Fibroblast of lung (primary cell): ENCODE measurements around the gene KCNJ2. TPM values are rescaled to one million over a fixed set of nuclear protein-coding genes. Genes with fewer than 3 reads are reported as not detected.

Experiments
- DNase-seq, 2 donors: peaks; one replicate each; pipeline versions ENCODE4 v3.0.0 to v3.0.0-alpha.2; 2010; ENCODE audit warnings: low read depth in 2 of 2
- H2AFZ ChIP-seq: 2 replicates; pipeline ENCODE4 v1.5.1; 2012; ENCODE audit warnings: low read length, control low read depth, inconsistent platforms
- H3K27ac ChIP-seq: 2 replicates; pipeline ENCODE4 v1.5.1; 2011; ENCODE audit warnings: low read length, control low read depth; ENCODE audit not compliant: insufficient read depth
- H3K27me3 ChIP-seq: 2 replicates; pipeline ENCODE4 v1.5.1; 2011; ENCODE audit warnings: mild to moderate bottlenecking, low read length; ENCODE audit not compliant: control insufficient read depth, insufficient read depth
- H3K36me3 ChIP-seq: 2 replicates; pipeline ENCODE4 v1.5.1; 2011; ENCODE audit warnings: low read length; ENCODE audit not compliant: control insufficient read depth, insufficient read depth
- H3K4me1 ChIP-seq: 2 replicates; pipeline ENCODE4 v1.5.1; 2011; ENCODE audit warnings: low read length; ENCODE audit not compliant: control insufficient read depth, insufficient read depth; ENCODE audit errors: extremely low read depth
- H3K4me2 ChIP-seq: 2 replicates; pipeline ENCODE4 v1.5.1; 2011; ENCODE audit warnings: low read length, control low read depth; ENCODE audit not compliant: insufficient read depth; ENCODE audit errors: extremely low read depth
- H3K4me3 ChIP-seq, 4 experiments: fragments of 200-600 bp in 1 of 4; sonication (generic) in 1 of 4; replicated peaks in 1 of 4; 2 replicates each; pipeline ENCODE4 v1.5.1; 2011 to 2016; ENCODE audit warnings: low read length in 4 of 4, low read depth in 3 of 4, mild to moderate bottlenecking in 3 of 4, control low read depth in 2 of 4, inconsistent platforms in 1 of 4, mixed read lengths in 1 of 4; ENCODE audit not compliant: insufficient read depth in 1 of 4; ENCODE audit errors: control extremely low read depth in 1 of 4
- H3K79me2 ChIP-seq: 2 replicates; pipeline ENCODE4 v1.5.1; 2012; ENCODE audit warnings: mild to moderate bottlenecking, low read length, inconsistent platforms; ENCODE audit not compliant: control insufficient read depth, insufficient read depth
- H3K9ac ChIP-seq: 2 replicates; pipeline ENCODE4 v1.5.1; 2011; ENCODE audit warnings: mild to moderate bottlenecking, low read length, control low read depth; ENCODE audit not compliant: insufficient read depth
- H3K9me3 ChIP-seq: 2 replicates; pipeline ENCODE4 v1.5.1; 2012; ENCODE audit warnings: low read depth, low read length; ENCODE audit not compliant: control insufficient read depth, insufficient read depth
- H4K20me1 ChIP-seq: 2 replicates; pipeline ENCODE4 v1.5.1; 2011; ENCODE audit warnings: low read length; ENCODE audit not compliant: control insufficient read depth, insufficient read depth; ENCODE audit errors: extremely low read depth
- EZH2 ChIP-seq: IDR thresholded peaks from 2 replicates; pipeline ENCODE4 v1.5.1; 2012; ENCODE audit warnings: low read length, control low read depth, mild to moderate bottlenecking; ENCODE audit errors: missing control alignments
- polyA plus RNA-seq, 2 donors: library from polyadenylated mRNA; depleted of rRNA in 1 of 2; stranded (reverse) in 1 of 2; unstranded in 1 of 2; fragments of >200 nt; gene quantifications; 2 replicates each; pipeline ENCODE4 v1.2.1, GENCODE V29; 2011 to 2012; ENCODE audit warnings: missing spikeins in 1 of 2
- total RNA-seq: library from RNA; depleted of rRNA; stranded (reverse); fragments of >200 nt; gene quantifications from 2 replicates; pipeline ENCODE4 v1.2.1, GENCODE V29; 2014
- TF ChIP-seq, protein P1 (sequence below), 2 donors: IDR thresholded peaks in 1 of 2; conservative IDR thresholded peaks in 1 of 2; 1 replicate in 1 of 2; 2 replicates in 1 of 2; pipeline ENCODE4 v1.5.1; 2011 to 2012; ENCODE audit warnings: low read length in 2 of 2, control low read depth in 1 of 2, inconsistent platforms in 1 of 2, low read depth in 1 of 2, mild to moderate bottlenecking in 1 of 2

Gene KCNJ2
- total and polyA plus RNA-seq, 2 donors (not counting 1 experiment from before 2014, with no cell fraction given) = 6.6 to 48.1 TPM

DNA sequence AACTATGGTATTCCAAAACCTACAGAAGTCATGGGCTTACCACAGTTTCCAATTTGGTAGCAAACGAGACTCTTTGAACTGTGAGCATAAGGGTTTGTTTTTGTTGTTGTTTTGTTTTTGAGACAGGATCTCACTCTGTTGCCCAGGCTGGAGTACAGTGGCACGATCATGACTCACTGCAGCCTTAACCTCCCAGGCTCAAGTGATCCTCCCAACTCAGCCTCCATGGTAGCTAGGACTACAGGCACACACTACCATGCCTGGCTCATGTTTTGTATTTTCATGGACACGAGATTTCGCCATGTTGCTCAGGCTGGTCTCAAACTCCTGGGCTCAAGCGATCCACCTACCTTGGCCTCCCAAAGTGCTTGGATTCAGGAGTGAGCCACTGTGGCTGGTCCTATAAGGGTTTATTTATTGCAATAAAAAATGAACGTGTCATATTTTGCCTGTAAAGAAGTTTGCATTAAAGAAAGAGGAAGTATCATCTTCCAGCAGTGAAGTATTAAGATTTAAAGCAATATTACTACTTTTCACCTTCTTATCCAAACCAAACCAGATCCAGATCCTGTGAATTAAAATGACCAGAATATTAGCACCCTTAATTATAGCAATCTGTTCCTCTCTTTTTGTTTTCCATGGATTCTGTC lies 37.2 kb downstream of the KCNJ2 start:
- Histone ChIP-seq H3K36me3 (no peaks in the 10 kb centered on the region), H4K20me1 (no peaks in the 10 kb centered on the region), H3K4me1 (no peaks in the 10 kb centered on the region), H3K4me2 (no peak overlapping the region), H3K27me3 (no peaks in the 10 kb centered on the region), H3K4me3 (no peak overlapping the region), H3K9ac (no peak overlapping the region), H3K79me2 (no peaks in the 10 kb centered on the region), H3K27ac (no peak overlapping the region), H3K9me3 (no peaks in the 10 kb centered on the region), H2AFZ (no peak overlapping the region)
- DNase-seq = no peak
- TF ChIP-seq, protein P1, sequence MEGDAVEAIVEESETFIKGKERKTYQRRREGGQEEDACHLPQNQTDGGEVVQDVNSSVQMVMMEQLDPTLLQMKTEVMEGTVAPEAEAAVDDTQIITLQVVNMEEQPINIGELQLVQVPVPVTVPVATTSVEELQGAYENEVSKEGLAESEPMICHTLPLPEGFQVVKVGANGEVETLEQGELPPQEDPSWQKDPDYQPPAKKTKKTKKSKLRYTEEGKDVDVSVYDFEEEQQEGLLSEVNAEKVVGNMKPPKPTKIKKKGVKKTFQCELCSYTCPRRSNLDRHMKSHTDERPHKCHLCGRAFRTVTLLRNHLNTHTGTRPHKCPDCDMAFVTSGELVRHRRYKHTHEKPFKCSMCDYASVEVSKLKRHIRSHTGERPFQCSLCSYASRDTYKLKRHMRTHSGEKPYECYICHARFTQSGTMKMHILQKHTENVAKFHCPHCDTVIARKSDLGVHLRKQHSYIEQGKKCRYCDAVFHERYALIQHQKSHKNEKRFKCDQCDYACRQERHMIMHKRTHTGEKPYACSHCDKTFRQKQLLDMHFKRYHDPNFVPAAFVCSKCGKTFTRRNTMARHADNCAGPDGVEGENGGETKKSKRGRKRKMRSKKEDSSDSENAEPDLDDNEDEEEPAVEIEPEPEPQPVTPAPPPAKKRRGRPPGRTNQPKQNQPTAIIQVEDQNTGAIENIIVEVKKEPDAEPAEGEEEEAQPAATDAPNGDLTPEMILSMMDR (conservative IDR thresholded peaks at IDR 0.05 in 1 of 2, IDR thresholded peaks at IDR 0.05 in 1 of 2; ENCODE audit: low read depth in 1 of 2, low read length in 2 of 2) = no peak
- TF ChIP-seq EZH2 = no peak

DNA sequence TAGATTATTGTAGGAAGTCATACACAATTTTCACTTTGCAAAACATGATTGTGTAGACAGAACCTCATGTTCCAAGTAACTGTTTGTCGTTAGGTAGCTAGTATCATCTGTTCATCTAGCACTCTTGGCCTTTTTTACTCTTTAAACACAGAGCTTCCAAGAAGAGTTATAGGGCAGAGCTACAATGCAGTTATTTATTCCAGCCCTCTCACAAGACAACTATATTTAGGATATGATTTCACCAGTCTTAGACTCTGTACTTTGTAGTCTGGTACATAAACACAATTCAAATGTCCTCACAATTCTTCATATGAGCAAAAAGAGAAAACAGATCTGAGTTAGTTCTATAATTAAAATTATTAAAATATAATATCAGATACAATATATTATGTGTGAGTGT lies 37.9 kb downstream of the KCNJ2 start:
- Histone ChIP-seq H3K36me3 (no peaks in the 10 kb centered on the region), H3K27me3 (no peaks in the 10 kb centered on the region), H3K4me2 (no peak overlapping the region), H3K4me3 (no peak overlapping the region), H4K20me1 (no peaks in the 10 kb centered on the region), H3K9ac (no peak overlapping the region), H3K79me2 (no peaks in the 10 kb centered on the region), H3K9me3 (no peaks in the 10 kb centered on the region), H2AFZ (no peak overlapping the region), H3K4me1 (no peaks in the 10 kb centered on the region), H3K27ac (no peak overlapping the region)
- DNase-seq = no peak
- TF ChIP-seq, protein P1 (conservative IDR thresholded peaks at IDR 0.05 in 1 of 2, IDR thresholded peaks at IDR 0.05 in 1 of 2; ENCODE audit: low read depth in 1 of 2, low read length in 2 of 2) = no peak
- no peak for TF ChIP-seq EZH2

DNA sequence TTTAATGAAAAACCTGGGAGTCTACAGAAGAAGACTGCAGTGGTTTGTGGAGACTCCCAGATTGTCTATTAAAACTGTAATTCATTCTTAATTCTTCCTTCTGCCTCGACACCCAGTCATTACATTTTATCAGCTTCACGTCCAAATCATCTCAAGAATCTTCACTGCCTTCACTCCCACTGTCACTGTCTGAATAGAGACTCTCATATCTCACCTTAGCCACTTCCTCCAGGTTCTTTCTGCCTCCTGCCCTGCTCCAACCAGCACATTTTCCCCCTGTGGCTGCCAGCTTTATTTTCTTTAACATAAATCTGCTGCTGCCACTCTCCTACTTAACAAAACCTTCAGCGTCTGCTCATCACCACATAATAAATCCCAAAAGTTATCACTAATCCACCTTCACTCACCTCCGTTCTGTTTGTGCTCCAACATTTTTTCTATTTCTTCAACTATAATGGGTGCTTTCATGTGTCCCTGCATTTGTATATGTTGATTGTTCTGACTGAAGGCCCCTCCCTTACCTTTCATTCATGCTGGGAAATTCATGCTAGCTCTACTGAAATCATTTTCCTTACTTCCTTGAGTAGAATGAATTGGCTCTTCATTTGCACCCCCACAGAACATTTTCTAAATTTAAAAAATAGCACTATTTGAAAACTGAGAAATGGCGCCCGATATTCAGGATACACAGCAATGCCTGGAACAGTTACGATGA lies 38.9 kb downstream of the KCNJ2 start:
- Histone ChIP-seq H3K36me3 (no peaks in the 10 kb centered on the region), H3K9ac (no peak overlapping the region), H3K4me1 (no peaks in the 10 kb centered on the region), H4K20me1 (no peaks in the 10 kb centered on the region), H3K27me3 (no peaks in the 10 kb centered on the region), H3K79me2 (no peaks in the 10 kb centered on the region), H3K4me3 (no peak overlapping the region), H3K4me2 (no peak overlapping the region), H3K27ac (no peak overlapping the region), H3K9me3 (no peaks in the 10 kb centered on the region), H2AFZ (no peak overlapping the region)
- TF ChIP-seq, protein P1 (conservative IDR thresholded peaks at IDR 0.05 in 1 of 2, IDR thresholded peaks at IDR 0.05 in 1 of 2; ENCODE audit: low read depth in 1 of 2, low read length in 2 of 2) = no peak
- no peak for TF ChIP-seq EZH2
- DNase-seq = no peak
